ENCODE measurements around the gene ACLY. TPM values are rescaled to one million over a fixed set of nuclear protein-coding genes. Genes with fewer than 3 reads are reported as not detected.
A peak's percentile ranks its signal among the peaks of the same experiment; 100 is the strongest.

Gene ACLY
- total RNA-seq, 3 donors from 2014 or later, result 80.3 to 95.2 (median 81.5) TPM

- Histone ChIP-seq H3K9me3 (no peaks in the 10 kb centered on the region), H3K36me3 (ENCODE audit: low read depth) (no peaks in the 10 kb centered on the region), H3K4me3 (no peak overlapping the region), H3K4me1 (ENCODE audit: low read depth) (no peaks in the 10 kb centered on the region)
- ATAC-seq, result no peak
- intact Hi-C loops (cut with DNase I, micrococcal nuclease), result no loop called here
- no peak for DNase-seq
- no peak for TF ChIP-seq CTCF (IDR thresholded peaks at IDR 0.05)
Measured at GRCh38 chr17:41821776-41822175, 97.0 kb downstream of the ACLY start.

DNA sequence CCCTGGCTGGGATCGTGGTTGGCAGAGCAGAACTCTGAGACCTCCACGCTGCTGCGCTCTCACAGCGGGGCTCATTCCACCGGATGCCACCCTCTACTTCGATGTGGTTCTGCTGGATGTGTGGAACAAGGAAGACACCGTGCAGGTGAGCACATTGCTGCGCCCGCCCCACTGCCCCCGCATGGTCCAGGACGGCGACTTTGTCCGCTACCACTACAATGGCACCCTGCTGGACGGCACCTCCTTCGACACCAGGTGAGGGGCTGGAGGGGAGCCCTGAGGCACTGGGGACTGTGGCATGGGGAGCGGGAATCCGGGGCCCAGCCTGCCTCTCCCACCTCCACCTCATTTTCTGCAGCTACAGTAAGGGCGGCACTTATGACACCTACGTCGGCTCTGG, 100.7 kb downstream of the ACLY start:
- H3K36me3 ChIP-seq (ENCODE audit: low read depth), result no peaks in the 10 kb centered on the region
- no peaks in the 10 kb centered on the region for H3K4me1 ChIP-seq (ENCODE audit: low read depth)
- ATAC-seq (no peak), DNase-seq (peak in 1 of 3 donors; percentile 42)
- no peaks in the 10 kb centered on the region for H3K9me3 ChIP-seq
- H3K4me3 ChIP-seq, result no peak overlapping the region
- no peak for TF ChIP-seq CTCF (IDR thresholded peaks at IDR 0.05)
- intact Hi-C loops (cut with DNase I, micrococcal nuclease), result no loop called here

Other genes with a start within 250 kb of the ACLY start
- 100 to 1,000 TPM; 547 to 915 (median 566) TPM for gene EIF1, start 230.1 kb downstream of the ACLY start, total RNA-seq
- not detected for gene GAST, start 206.6 kb downstream of the ACLY start, total RNA-seq
- gene HAP1, start 184.3 kb downstream of the ACLY start, total RNA-seq, result 1 to 10 TPM in 1 of 3 donors, under 1 TPM in 2; 0.12 to 2.8 (median 0.32) TPM
- gene JUP, start 132.2 kb downstream of the ACLY start, total RNA-seq, result 100 to 1,000 TPM; 165 to 383 (median 320) TPM
- 10 to 100 TPM; 10.7 to 14.0 (median 12.1) TPM for gene P3H4, start 107.0 kb downstream of the ACLY start, total RNA-seq
- 10 to 100 TPM in 2 of 3 donors, 1 to 10 TPM in 1; 5.7 to 32.7 (median 18.6) TPM for gene FKBP10, start 105.9 kb downstream of the ACLY start, total RNA-seq
- 10 to 100 TPM; 17.8 to 46.5 (median 19.1) TPM for gene NT5C3B, start 82.7 kb downstream of the ACLY start, total RNA-seq
- gene KLHL10, start 81.1 kb downstream of the ACLY start, total RNA-seq, result under 1 TPM in 1 of 3 donors, not detected in 2; 0.73 TPM
- 10 to 100 TPM in 1 of 3 donors, 1 to 10 TPM in 2; 7.6 to 14.7 (median 8.5) TPM for gene KLHL11, start 53.5 kb downstream of the ACLY start, total RNA-seq
- gene ODAD4, start 11.7 kb upstream of the ACLY start, total RNA-seq, result 1 to 10 TPM in 1 of 3 donors, under 1 TPM in 1, not detected in 1; 0.34 to 2.1 TPM
- 10 to 100 TPM; 44.1 to 88.0 (median 51.6) TPM for gene CNP, start 47.8 kb upstream of the ACLY start, total RNA-seq
- 100 to 1,000 TPM in 1 of 3 donors, 10 to 100 TPM in 2; 80.6 to 108 (median 86.7) TPM for gene DNAJC7, start 98.5 kb upstream of the ACLY start, total RNA-seq
- 10 to 100 TPM; 29.5 to 34.9 (median 31.1) TPM for gene NKIRAS2, start 101.1 kb upstream of the ACLY start, total RNA-seq
- 1 to 10 TPM; 1.2 to 3.8 (median 2.0) TPM for gene C17orf113, start 131.7 kb upstream of the ACLY start, total RNA-seq
- under 1 TPM; 0.41 to 0.96 (median 0.58) TPM for gene ZNF385C, start 179.5 kb upstream of the ACLY start, total RNA-seq
- 10 to 100 TPM; 11.7 to 18.0 (median 14.0) TPM for gene DHX58, start 193.8 kb upstream of the ACLY start, total RNA-seq
- 10 to 100 TPM; 21.6 to 47.8 (median 31.4) TPM for gene KAT2A, start 202.4 kb upstream of the ACLY start, total RNA-seq
- under 1 TPM in 1 of 3 donors, not detected in 2; 0.28 TPM for gene HSPB9, start 203.9 kb upstream of the ACLY start, total RNA-seq
- gene RAB5C, start 236.0 kb upstream of the ACLY start, total RNA-seq, result 100 to 1,000 TPM; 133 to 161 (median 160) TPM